ENCODE results near the gene STAG1.

STAG1 gene

GRCh38 chr3:136350557-136350956, 401.6 kb downstream of the STAG1 start:
- Histone ChIP-seq H3K79me2 (ENCODE audit: control insufficient read depth, insufficient read depth, low read length, poor library complexity) (no peaks in the 10 kb centered on the region), H3K14ac (ENCODE audit: low read length) (no peak overlapping the region), H4K12ac (ENCODE audit: low read depth, low read length) (no peak overlapping the region), H2BK12ac (ENCODE audit: low read length) (no peak overlapping the region), H2AK5ac (ENCODE audit: low read length) (no peak overlapping the region), H3K4me1 (ENCODE audit: control insufficient read depth in 1 of 2, insufficient read depth in 2 of 2, low read length in 2 of 2) (peaks cover 6 to 7% of the 10 kb centered on the region in 2 experiments), H3K4me3 (ENCODE audit: low read depth, low read length) (no peak overlapping the region), H2BK5ac (ENCODE audit: low read depth, low read length, poor library complexity) (no peak overlapping the region), H3K4me2 (ENCODE audit: low read length) (peak overlapping the region; percentile 36), H2BK120ac (ENCODE audit: insufficient read depth, low read length, poor library complexity) (no peak overlapping the region), H2AFZ (ENCODE audit: insufficient read depth, low read length, poor library complexity) (no peak overlapping the region), H3K4ac (ENCODE audit: low read depth, low read length) (no peak overlapping the region), H3K23ac (ENCODE audit: low read length) (no peak overlapping the region), H4K8ac (ENCODE audit: low read depth, low read length) (no peak overlapping the region), H3K27me3 (ENCODE audit: insufficient read depth, low read length) (no peaks in the 10 kb centered on the region), H3K9me3 (ENCODE audit: insufficient read depth, low read depth, low read length) (no peaks in the 10 kb centered on the region), H4K91ac (ENCODE audit: low read depth, low read length) (no peak overlapping the region), H3K18ac (ENCODE audit: low read length) (no peak overlapping the region), H3K79me1 (ENCODE audit: low read length) (no peaks in the 10 kb centered on the region), H3K9ac (ENCODE audit: low read length) (no peak overlapping the region), H3K27ac (ENCODE audit: low read depth, low read length) (no peak overlapping the region), H3K36me3 (ENCODE audit: control insufficient read depth in 1 of 2, insufficient read depth in 2 of 2, low read length in 2 of 2) (peaks cover 2 to 3% of the 10 kb centered on the region in 2 experiments)
- DNase-seq: peak; percentile 67 to 84
- WGBS (ENCODE audit: extremely low coverage, insufficient coverage, insufficient read length): no CpG with 5 or more reads among the region's 2 CpGs

- WGBS (ENCODE audit: extremely low coverage, insufficient coverage, insufficient read length): no CpG with 5 or more reads among the region's 1 CpG
- Histone ChIP-seq H3K4me1 (ENCODE audit: control insufficient read depth in 1 of 2, insufficient read depth in 2 of 2, low read length in 2 of 2) (peaks cover 6 to 7% of the 10 kb centered on the region in 2 experiments), H4K8ac (ENCODE audit: low read depth, low read length) (no peak overlapping the region), H3K4me3 (ENCODE audit: low read depth, low read length) (no peak overlapping the region), H3K4ac (ENCODE audit: low read depth, low read length) (no peak overlapping the region), H2BK5ac (ENCODE audit: low read depth, low read length, poor library complexity) (no peak overlapping the region), H3K9me3 (ENCODE audit: insufficient read depth, low read depth, low read length) (no peaks in the 10 kb centered on the region), H3K27ac (ENCODE audit: low read depth, low read length) (no peak overlapping the region), H2AK5ac (ENCODE audit: low read length) (no peak overlapping the region), H3K23ac (ENCODE audit: low read length) (no peak overlapping the region), H4K12ac (ENCODE audit: low read depth, low read length) (no peak overlapping the region), H3K79me2 (ENCODE audit: control insufficient read depth, insufficient read depth, low read length, poor library complexity) (no peaks in the 10 kb centered on the region), H4K91ac (ENCODE audit: low read depth, low read length) (no peak overlapping the region), H3K9ac (ENCODE audit: low read length) (no peak overlapping the region), H3K4me2 (ENCODE audit: low read length) (peak overlapping the region; percentile 36), H2AFZ (ENCODE audit: insufficient read depth, low read length, poor library complexity) (no peak overlapping the region), H2BK12ac (ENCODE audit: low read length) (no peak overlapping the region), H3K18ac (ENCODE audit: low read length) (no peak overlapping the region), H3K36me3 (ENCODE audit: control insufficient read depth in 1 of 2, insufficient read depth in 2 of 2, low read length in 2 of 2) (peaks cover 2 to 3% of the 10 kb centered on the region in 2 experiments), H3K27me3 (ENCODE audit: insufficient read depth, low read length) (no peaks in the 10 kb centered on the region), H2BK120ac (ENCODE audit: insufficient read depth, low read length, poor library complexity) (no peak overlapping the region), H3K14ac (ENCODE audit: low read length) (no peak overlapping the region), H3K79me1 (ENCODE audit: low read length) (no peaks in the 10 kb centered on the region)
- DNase-seq: peak; percentile 15 to 59
Measured at GRCh38 chr3:136350132-136350531, 402.0 kb downstream of the STAG1 start.

GRCh38 chr3:136346486-136346885, 405.7 kb downstream of the STAG1 start:
- Histone ChIP-seq H4K91ac (ENCODE audit: low read depth, low read length) (no peak overlapping the region), H3K36me3 (ENCODE audit: control insufficient read depth in 1 of 2, insufficient read depth in 2 of 2, low read length in 2 of 2) (peaks cover 2% of the 10 kb centered on the region in 2 experiments), H3K18ac (ENCODE audit: low read length) (no peak overlapping the region), H2AK5ac (ENCODE audit: low read length) (no peak overlapping the region), H3K9me3 (ENCODE audit: insufficient read depth, low read depth, low read length) (no peaks in the 10 kb centered on the region), H4K12ac (ENCODE audit: low read depth, low read length) (no peak overlapping the region), H2AFZ (ENCODE audit: insufficient read depth, low read length, poor library complexity) (no peak overlapping the region), H3K27me3 (ENCODE audit: insufficient read depth, low read length) (no peaks in the 10 kb centered on the region), H3K9ac (ENCODE audit: low read length) (no peak overlapping the region), H3K4me1 (ENCODE audit: control insufficient read depth in 1 of 2, insufficient read depth in 2 of 2, low read length in 2 of 2) (peaks cover 14% of the 10 kb centered on the region in 2 experiments), H3K4ac (ENCODE audit: low read depth, low read length) (no peak overlapping the region), H2BK120ac (ENCODE audit: insufficient read depth, low read length, poor library complexity) (no peak overlapping the region), H3K79me2 (ENCODE audit: control insufficient read depth, insufficient read depth, low read length, poor library complexity) (no peaks in the 10 kb centered on the region), H3K27ac (ENCODE audit: low read depth, low read length) (no peak overlapping the region), H4K8ac (ENCODE audit: low read depth, low read length) (no peak overlapping the region), H3K79me1 (ENCODE audit: low read length) (no peaks in the 10 kb centered on the region), H3K14ac (ENCODE audit: low read length) (no peak overlapping the region), H2BK12ac (ENCODE audit: low read length) (no peak overlapping the region), H3K4me3 (ENCODE audit: low read depth, low read length) (no peak overlapping the region), H3K4me2 (ENCODE audit: low read length) (no peak overlapping the region), H3K23ac (ENCODE audit: low read length) (no peak overlapping the region), H2BK5ac (ENCODE audit: low read depth, low read length, poor library complexity) (no peak overlapping the region)
- no peak for DNase-seq
- no CpG with 5 or more reads among the region's 5 CpGs for WGBS (ENCODE audit: extremely low coverage, insufficient coverage, insufficient read length)

- no peak overlapping the region for H3K18ac ChIP-seq (ENCODE audit: low read length)
- peaks cover 7% of the 10 kb centered on the region in 2 experiments for H3K4me1 ChIP-seq (ENCODE audit: control insufficient read depth in 1 of 2, insufficient read depth in 2 of 2, low read length in 2 of 2)
- H3K79me1 ChIP-seq (ENCODE audit: low read length): no peaks in the 10 kb centered on the region
- H2BK5ac ChIP-seq (ENCODE audit: low read depth, low read length, poor library complexity): no peak overlapping the region
- H3K79me2 ChIP-seq (ENCODE audit: control insufficient read depth, insufficient read depth, low read length, poor library complexity): no peaks in the 10 kb centered on the region
- H2BK12ac ChIP-seq (ENCODE audit: low read length): no peak overlapping the region
- no peaks in the 10 kb centered on the region for H3K9me3 ChIP-seq (ENCODE audit: insufficient read depth, low read depth, low read length)
- WGBS (ENCODE audit: extremely low coverage, insufficient coverage, insufficient read length): no CpG with 5 or more reads among the region's 5 CpGs
- H2BK120ac ChIP-seq (ENCODE audit: insufficient read depth, low read length, poor library complexity): no peak overlapping the region
- no peak overlapping the region for H2AFZ ChIP-seq (ENCODE audit: insufficient read depth, low read length, poor library complexity)
- H3K23ac ChIP-seq (ENCODE audit: low read length): no peak overlapping the region
- no peaks in the 10 kb centered on the region for H3K27me3 ChIP-seq (ENCODE audit: insufficient read depth, low read length)
- no peak overlapping the region for H3K4me3 ChIP-seq (ENCODE audit: low read depth, low read length)
- no peak overlapping the region for H3K4me2 ChIP-seq (ENCODE audit: low read length)
- no peak overlapping the region for H3K4ac ChIP-seq (ENCODE audit: low read depth, low read length)
- peaks cover 2 to 4% of the 10 kb centered on the region in 2 experiments for H3K36me3 ChIP-seq (ENCODE audit: control insufficient read depth in 1 of 2, insufficient read depth in 2 of 2, low read length in 2 of 2)
- H3K9ac ChIP-seq (ENCODE audit: low read length): no peak overlapping the region
- peak overlapping the region; percentile 9 for H3K27ac ChIP-seq (ENCODE audit: low read depth, low read length)
- no peak overlapping the region for H4K91ac ChIP-seq (ENCODE audit: low read depth, low read length)
- no peak overlapping the region for H2AK5ac ChIP-seq (ENCODE audit: low read length)
- H4K12ac ChIP-seq (ENCODE audit: low read depth, low read length): no peak overlapping the region
- H4K8ac ChIP-seq (ENCODE audit: low read depth, low read length): no peak overlapping the region
- DNase-seq: peak; percentile 74 to 87
- H3K14ac ChIP-seq (ENCODE audit: low read length): no peak overlapping the region
Measured at GRCh38 chr3:136343873-136344555, 408.2 kb downstream of the STAG1 start.

All from trophoblast cell (in vitro differentiated cells and primary cell).